ENCODE results near the gene TMX4. TPM values are rescaled to one million over a fixed set of nuclear protein-coding genes. Genes with fewer than 3 reads are reported as not detected.

TMX4 gene
- total RNA-seq, 4 donors from 2014 or later = 9.1 to 26.5 (median 12.0) TPM

GRCh38 chr20:7985916-7986315, 33.6 kb downstream of the TMX4 start:
- intact Hi-C loops (cut with DNase I) = no loop called here
- Histone ChIP-seq H3K9me3 (no peaks in the 10 kb centered on the region), H3K4me3 (no peak overlapping the region), H3K27me3 (no peaks in the 10 kb centered on the region), H3K4me1 (no peaks in the 10 kb centered on the region), H3K27ac (no peak overlapping the region), H3K36me3 (peaks cover 0 to 60% (median 0%) of the 10 kb centered on the region in 3 donors)
- 81 to 93% methylated on average over 4 of the region's 4 CpGs for WGBS, 2 donors
- TF ChIP-seq CTCF (IDR thresholded peaks at IDR 0.05) (no peak), POLR2A (IDR thresholded peaks at IDR 0.05) (no peak)
- no peak for DNase-seq

- WGBS, 2 donors = 74 to 100% methylated on average over 2 of the region's 2 CpGs
- Histone ChIP-seq H3K4me3 (no peak overlapping the region), H3K36me3 (peaks cover 0 to 67% (median 0%) of the 10 kb centered on the region in 3 donors), H3K9me3 (no peaks in the 10 kb centered on the region), H3K27me3 (no peaks in the 10 kb centered on the region), H3K27ac (no peak overlapping the region), H3K4me1 (no peaks in the 10 kb centered on the region)
- intact Hi-C loops (cut with DNase I) = no loop called here
- no peak for DNase-seq
- no peak for TF ChIP-seq POLR2A (IDR thresholded peaks at IDR 0.05)
- no peak for TF ChIP-seq CTCF (IDR thresholded peaks at IDR 0.05)
Measured at GRCh38 chr20:7984192-7984591, 35.4 kb downstream of the TMX4 start.

GRCh38 chr20:7981374-7981773, 38.2 kb downstream of the TMX4 start:
- Histone ChIP-seq H3K4me3 (no peak overlapping the region), H3K4me1 (peaks cover 0 to 9% (median 0%) of the 10 kb centered on the region in 3 donors), H3K27me3 (no peaks in the 10 kb centered on the region), H3K27ac (no peak overlapping the region), H3K9me3 (no peaks in the 10 kb centered on the region), H3K36me3 (peaks cover 0 to 58% (median 0%) of the 10 kb centered on the region in 3 donors)
- intact Hi-C loops (cut with DNase I) = no loop called here
- TF ChIP-seq CTCF (IDR thresholded peaks at IDR 0.05) (no peak), POLR2A (IDR thresholded peaks at IDR 0.05) (no peak)
- DNase-seq = no peak

GRCh38 chr20:7980332-7981046, 39.1 kb downstream of the TMX4 start:
- TF ChIP-seq CTCF (IDR thresholded peaks at IDR 0.05) (peak in 5 of 6 experiments; percentile 11 to 35 (median 19)), POLR2A (IDR thresholded peaks at IDR 0.05) (no peak)
- intact Hi-C loops (cut with DNase I) = no loop called here
- H3K27ac ChIP-seq = no peak overlapping the region
- H3K36me3 ChIP-seq = peaks cover 0 to 52% (median 0%) of the 10 kb centered on the region in 3 donors
- peaks cover 0 to 9% (median 0%) of the 10 kb centered on the region in 3 donors for H3K4me1 ChIP-seq
- no peaks in the 10 kb centered on the region for H3K27me3 ChIP-seq
- no peaks in the 10 kb centered on the region for H3K9me3 ChIP-seq
- WGBS, 2 donors = 67% methylated on average over 9 to 10 of the region's 10 CpGs
- DNase-seq = no peak
- H3K4me3 ChIP-seq = no peak overlapping the region

- intact Hi-C loops (cut with DNase I) = no loop called here
Measured at GRCh38 chr20:7977709-7978108, 41.9 kb downstream of the TMX4 start.

More at GRCh38 chr20:7977709-7978108, 41.9 kb downstream of the TMX4 start:
- H3K4me3 ChIP-seq = no peak overlapping the region
- TF ChIP-seq POLR2A (IDR thresholded peaks at IDR 0.05) (no peak), CTCF (IDR thresholded peaks at IDR 0.05) (no peak)
- 45 to 75% methylated on average over 5 of the region's 5 CpGs for WGBS, 2 donors
- H3K9me3 ChIP-seq = no peaks in the 10 kb centered on the region
- DNase-seq = no peak
- H3K36me3 ChIP-seq = peaks cover 0 to 24% (median 0%) of the 10 kb centered on the region in 3 donors
- no peak overlapping the region for H3K27ac ChIP-seq
- no peaks in the 10 kb centered on the region for H3K27me3 ChIP-seq
- peaks cover 0 to 9% (median 0%) of the 10 kb centered on the region in 3 donors for H3K4me1 ChIP-seq
